Measurements from ENCODE around the gene RPL36A. TPM values are rescaled to one million over a fixed set of nuclear protein-coding genes. Genes with fewer than 3 reads are reported as not detected.

RPL36A gene
- total RNA-seq, 2 donors from 2014 or later: 863 to 2,403 TPM

GRCh38 chrX:101383679-101384205, 7.1 kb upstream of the RPL36A start:
- TF ChIP-seq POLR2AphosphoS5 (IDR thresholded peaks at IDR 0.05) (no peak), POLR2A (IDR thresholded peaks at IDR 0.05) (no peak), CTCF (IDR thresholded peaks at IDR 0.05) (no peak)
- no peak overlapping the region for H3K4me3 ChIP-seq
- DNase-seq (ENCODE audit: low spot score): no peak
- H3K27me3 ChIP-seq (replicated peaks; ENCODE audit: insufficient read depth): no peaks in the 10 kb centered on the region
- 62% methylated on average over 4 of the region's 4 CpGs for WGBS
- H3K4me1 ChIP-seq (replicated peaks): no peaks in the 10 kb centered on the region
- intact Hi-C loops (cut with DNase I): no loop called here
- no peak overlapping the region for H3K27ac ChIP-seq
- H3K9me3 ChIP-seq: no peaks in the 10 kb centered on the region
- no peaks in the 10 kb centered on the region for H3K36me3 ChIP-seq

GRCh38 chrX:101385026-101385684, 5.7 kb upstream of the RPL36A start:
- no peak for TF ChIP-seq CTCF (IDR thresholded peaks at IDR 0.05)
- TF ChIP-seq POLR2AphosphoS5 (IDR thresholded peaks at IDR 0.05): no peak
- no peak for TF ChIP-seq POLR2A (IDR thresholded peaks at IDR 0.05)
- intact Hi-C loops (cut with DNase I): no loop called here
- Histone ChIP-seq H3K4me3 (no peak overlapping the region), H3K36me3 (no peaks in the 10 kb centered on the region), H3K4me1 (replicated peaks) (no peaks in the 10 kb centered on the region), H3K27me3 (replicated peaks; ENCODE audit: insufficient read depth) (no peaks in the 10 kb centered on the region), H3K9me3 (no peaks in the 10 kb centered on the region), H3K27ac (no peak overlapping the region)
- no peak for DNase-seq (ENCODE audit: low spot score)
- WGBS: 89% methylated on average over 7 of the region's 7 CpGs

- no peaks in the 10 kb centered on the region for H3K9me3 ChIP-seq
- no peaks in the 10 kb centered on the region for H3K4me1 ChIP-seq (replicated peaks)
- no peak within 1 kb of the TSS for H3K4me3 ChIP-seq
- DNase-seq (ENCODE audit: low spot score): no peak
- H3K36me3 ChIP-seq: no peaks in the 10 kb centered on the region
- intact Hi-C loops (cut with DNase I): no loop called here
- 83% methylated on average over 7 of the region's 9 CpGs for WGBS
- no peaks in the 10 kb centered on the region for H3K27me3 ChIP-seq (replicated peaks; ENCODE audit: insufficient read depth)
- TF ChIP-seq POLR2AphosphoS5 (IDR thresholded peaks at IDR 0.05) (no peak), POLR2A (IDR thresholded peaks at IDR 0.05) (no peak), CTCF (IDR thresholded peaks at IDR 0.05) (no peak)
- no peak within 1 kb of the TSS for H3K27ac ChIP-seq
These were observed 4.8 kb upstream of the RPL36A start, which contains the start of gene BTK for GRCh38 chrX:101385795-101386541. BTK (minus strand) TSS chrX:101386191; CDS start chrX:101375284, 10,907 bp downstream.

- H3K9me3 ChIP-seq: no peaks in the 10 kb centered on the region
- no peak overlapping the region for H3K27ac ChIP-seq
- no peaks in the 10 kb centered on the region for H3K27me3 ChIP-seq (replicated peaks; ENCODE audit: insufficient read depth)
- WGBS: 73% methylated on average over 6 of the region's 6 CpGs
- H3K4me1 ChIP-seq (replicated peaks): no peaks in the 10 kb centered on the region
- no peak overlapping the region for H3K4me3 ChIP-seq
- TF ChIP-seq CTCF (IDR thresholded peaks at IDR 0.05) (no peak), POLR2AphosphoS5 (IDR thresholded peaks at IDR 0.05) (no peak)
- DNase-seq (ENCODE audit: low spot score): no peak
- H3K36me3 ChIP-seq: no peaks in the 10 kb centered on the region
- intact Hi-C loops (cut with DNase I): no loop called here
These were observed 4.3 kb upstream of the RPL36A start for GRCh38 chrX:101386542-101386885.
